Cortex of kidney (tissue), 1 donor: ENCODE results near the gene SAE1.
"Not testable (repeated sequence)": the region's sequence is repeated elsewhere in the genome, so short reads cannot be mapped to it uniquely, and the experiment has no call there.

ENCODE experiments used
- DNase-seq: peaks from one replicate; lab custom pipeline; 2025; lab: John Stamatoyannopoulos, UW

The SAE1 gene

GRCh38 chr19:47130120-47130588, 481 bp upstream of the SAE1 start:
- no peak for DNase-seq

GRCh38 chr19:47132194-47132852, 1.7 kb downstream of the SAE1 start:
- DNase-seq: no peak

- DNase-seq: no peak
Observed at GRCh38 chr19:47133021-47133471, 2.4 kb downstream of the SAE1 start.

- DNase-seq: no peak
Observed at GRCh38 chr19:47134545-47134944, 3.9 kb downstream of the SAE1 start.

- no peak for DNase-seq
Observed at GRCh38 chr19:47135156-47135555, 4.5 kb downstream of the SAE1 start.

GRCh38 chr19:47141252-47141651, 10.6 kb downstream of the SAE1 start:
- DNase-seq: not testable (repeated sequence)

- DNase-seq: no peak
Observed at GRCh38 chr19:47141695-47142094, 11.1 kb downstream of the SAE1 start.

- no peak for DNase-seq
Observed at GRCh38 chr19:47142779-47143178, 12.1 kb downstream of the SAE1 start.

- DNase-seq: no peak
Observed at GRCh38 chr19:47143322-47144073, 12.9 kb downstream of the SAE1 start.

- DNase-seq: no peak
Observed at GRCh38 chr19:47144630-47145029, 14.0 kb downstream of the SAE1 start.

GRCh38 chr19:47145639-47146486, 15.2 kb downstream of the SAE1 start:
- no peak for DNase-seq

GRCh38 chr19:47146920-47147319, 16.3 kb downstream of the SAE1 start:
- DNase-seq: no peak

- DNase-seq: no peak
Observed at GRCh38 chr19:47151627-47152026, 21.0 kb downstream of the SAE1 start.

- DNase-seq: no peak
Observed at GRCh38 chr19:47152205-47152604, 21.6 kb downstream of the SAE1 start.

GRCh38 chr19:47152632-47153031, 22.0 kb downstream of the SAE1 start:
- DNase-seq: no peak

- no peak for DNase-seq
Observed at GRCh38 chr19:47153266-47153665, 22.6 kb downstream of the SAE1 start.

GRCh38 chr19:47155148-47155547, 24.5 kb downstream of the SAE1 start:
- no peak for DNase-seq

- DNase-seq: no peak
Observed at GRCh38 chr19:47156861-47157430, 26.3 kb downstream of the SAE1 start.

GRCh38 chr19:47157431-47158321, 27.0 kb downstream of the SAE1 start:
- DNase-seq: no peak

GRCh38 chr19:47158367-47158791, 27.7 kb downstream of the SAE1 start:
- DNase-seq: no peak

- no peak for DNase-seq
Observed at GRCh38 chr19:47158879-47159503, 28.4 kb downstream of the SAE1 start.
